Sigmoid colon (tissue), 3 donors: ENCODE measurements around the gene ATP8A1.

Experiments
- POLR2A ChIP-seq, 2 donors: fragments of 450-650 bp; IDR thresholded peaks; one replicate each; pipeline ENCODE4 v1.6.1; 2016; ENCODE audit warnings: antibody characterized with exemption in 2 of 2, mild to moderate bottlenecking in 2 of 2, moderate library complexity in 2 of 2
- TF ChIP-seq, protein P1 (sequence below), 4 experiments: fragments of 450-650 bp in 3 of 4; fragments of 200-600 bp in 1 of 4; IDR thresholded peaks; one replicate each; pipeline ENCODE4 v1.5.1; 2016 to 2019; ENCODE audit warnings: antibody characterized with exemption in 4 of 4, mild to moderate bottlenecking in 3 of 4, moderate library complexity in 2 of 4

DNA sequence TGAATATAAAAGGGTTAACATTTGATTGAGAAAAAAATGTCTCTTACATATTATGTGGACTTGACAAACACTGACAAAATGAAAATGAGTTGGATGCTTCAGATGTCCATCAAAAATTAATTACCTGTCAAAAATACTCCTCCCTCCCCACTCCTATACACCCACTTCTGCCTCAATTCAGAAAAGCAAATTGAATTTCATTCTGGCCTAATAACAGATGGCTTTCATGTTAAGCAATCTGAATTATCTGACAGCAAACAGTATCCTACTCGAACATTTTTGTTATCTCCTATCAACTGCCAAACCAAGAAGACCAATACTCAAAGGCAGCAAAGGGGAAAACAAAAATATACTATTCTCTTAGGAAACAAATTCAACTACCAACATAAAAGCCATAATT is 44.0 kb downstream of the ATP8A1 start:
- TF ChIP-seq, protein P1, sequence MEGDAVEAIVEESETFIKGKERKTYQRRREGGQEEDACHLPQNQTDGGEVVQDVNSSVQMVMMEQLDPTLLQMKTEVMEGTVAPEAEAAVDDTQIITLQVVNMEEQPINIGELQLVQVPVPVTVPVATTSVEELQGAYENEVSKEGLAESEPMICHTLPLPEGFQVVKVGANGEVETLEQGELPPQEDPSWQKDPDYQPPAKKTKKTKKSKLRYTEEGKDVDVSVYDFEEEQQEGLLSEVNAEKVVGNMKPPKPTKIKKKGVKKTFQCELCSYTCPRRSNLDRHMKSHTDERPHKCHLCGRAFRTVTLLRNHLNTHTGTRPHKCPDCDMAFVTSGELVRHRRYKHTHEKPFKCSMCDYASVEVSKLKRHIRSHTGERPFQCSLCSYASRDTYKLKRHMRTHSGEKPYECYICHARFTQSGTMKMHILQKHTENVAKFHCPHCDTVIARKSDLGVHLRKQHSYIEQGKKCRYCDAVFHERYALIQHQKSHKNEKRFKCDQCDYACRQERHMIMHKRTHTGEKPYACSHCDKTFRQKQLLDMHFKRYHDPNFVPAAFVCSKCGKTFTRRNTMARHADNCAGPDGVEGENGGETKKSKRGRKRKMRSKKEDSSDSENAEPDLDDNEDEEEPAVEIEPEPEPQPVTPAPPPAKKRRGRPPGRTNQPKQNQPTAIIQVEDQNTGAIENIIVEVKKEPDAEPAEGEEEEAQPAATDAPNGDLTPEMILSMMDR (IDR thresholded peaks at IDR 0.05), result no peak
- no peak for TF ChIP-seq POLR2A (IDR thresholded peaks at IDR 0.05)
